Head of caudate nucleus (tissue), 42 donors: ENCODE data around the gene BAD.
A peak's percentile ranks its signal among the peaks of the same experiment; 100 is the strongest.

Source experiments
- DNase-seq, 42 donors: peaks; one replicate each; pipeline versions ENCODE4 v3.0.0 to v3.0.0-alpha.2; 2020 to 2021; ENCODE audit warnings: mixed read lengths in 7 of 42
- intact Hi-C: fragments of 100-400 bp; cut with DNase I; formaldehyde crosslinking; loops from one replicate; pipeline ENCODE4 v1.15.0; 2022

The BAD gene

GRCh38 chr11:64240435-64241240 lies 43.8 kb downstream of the BAD start, which contains the start of gene FKBP2:
FKBP2 (plus strand) TSS chr11:64241095; CDS start chr11:64242388, 1,293 bp downstream.
- intact Hi-C loops, result no loop called here
- peak; percentile 92 to 99 (median 97) for DNase-seq

DNA sequence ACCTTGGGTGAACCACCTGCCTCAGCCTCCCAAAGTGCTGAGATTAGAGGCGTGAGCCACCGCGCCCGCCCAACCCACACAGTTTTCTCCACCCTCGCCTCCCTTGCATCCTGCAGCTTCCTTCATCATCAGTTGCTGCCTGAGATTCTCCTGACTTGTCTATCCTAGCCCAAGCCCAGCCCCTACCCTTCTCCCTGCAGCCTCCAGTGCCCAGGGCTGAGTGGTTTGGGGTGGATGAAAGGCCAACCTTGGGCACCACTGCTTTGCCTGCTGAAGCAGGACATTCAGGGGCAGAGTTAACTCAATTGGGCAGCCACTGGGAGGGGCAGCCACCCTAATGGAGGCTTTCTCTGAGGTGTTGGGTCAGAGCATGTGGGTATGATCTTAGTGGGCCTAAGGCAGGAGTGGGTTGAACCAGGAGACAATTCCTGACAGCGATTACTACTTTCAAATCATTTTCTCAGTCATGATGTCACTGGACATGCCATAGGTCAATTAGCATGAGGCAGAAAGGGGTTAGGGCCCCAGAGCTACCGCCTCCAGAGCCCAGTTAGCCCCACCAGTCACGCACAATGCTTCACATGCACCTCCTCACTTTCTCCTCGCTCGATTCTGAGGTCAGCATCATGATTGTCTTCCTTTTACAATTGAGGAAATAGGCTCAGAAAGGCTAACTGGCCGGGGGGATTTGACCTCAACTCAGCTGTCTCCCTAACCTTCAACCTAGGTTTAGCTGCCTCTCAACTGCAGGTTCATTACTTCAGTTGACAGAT lies 44.6 kb downstream of the BAD start:
- peak in 4 of 42 donors; percentile 2 to 60 (median 54) for DNase-seq

DNA sequence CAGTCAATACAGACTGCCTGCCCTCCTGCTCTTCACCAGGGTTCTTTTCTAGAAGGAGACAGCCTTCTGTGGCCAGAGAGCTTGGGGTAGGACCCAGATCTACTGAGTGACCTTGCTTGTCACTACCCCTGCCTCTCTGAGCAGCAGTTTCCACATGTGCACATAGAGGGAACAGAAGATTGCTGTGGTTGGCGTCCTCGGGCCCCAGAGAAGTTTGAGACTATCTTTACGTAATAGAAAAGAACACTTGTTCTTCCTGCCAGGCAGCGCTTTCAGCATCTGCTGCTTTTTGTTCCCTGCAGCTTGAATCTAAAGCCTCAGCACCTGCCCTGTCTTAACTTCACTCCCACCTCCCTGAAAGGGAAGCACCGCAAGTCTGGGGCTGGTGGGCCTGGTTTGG lies 45.5 kb downstream of the BAD start:
- intact Hi-C loops, result no loop called here
- DNase-seq, result peak in 4 of 42 donors; percentile 51 to 64 (median 56)

More for the DNA sequence above, 44.6 kb downstream of the BAD start:
- intact Hi-C loops, result no loop called here

- peak in 1 of 42 donors; percentile 1 for DNase-seq
Measured at GRCh38 chr11:64238076-64238475, 46.4 kb downstream of the BAD start.

GRCh38 chr11:64237484-64237951 lies 46.9 kb downstream of the BAD start:
- DNase-seq, result peak in 1 of 42 donors; percentile 2
- intact Hi-C loops, result no loop called here

More at GRCh38 chr11:64238076-64238475, 46.4 kb downstream of the BAD start:
- intact Hi-C loops, result no loop called here

DNA sequence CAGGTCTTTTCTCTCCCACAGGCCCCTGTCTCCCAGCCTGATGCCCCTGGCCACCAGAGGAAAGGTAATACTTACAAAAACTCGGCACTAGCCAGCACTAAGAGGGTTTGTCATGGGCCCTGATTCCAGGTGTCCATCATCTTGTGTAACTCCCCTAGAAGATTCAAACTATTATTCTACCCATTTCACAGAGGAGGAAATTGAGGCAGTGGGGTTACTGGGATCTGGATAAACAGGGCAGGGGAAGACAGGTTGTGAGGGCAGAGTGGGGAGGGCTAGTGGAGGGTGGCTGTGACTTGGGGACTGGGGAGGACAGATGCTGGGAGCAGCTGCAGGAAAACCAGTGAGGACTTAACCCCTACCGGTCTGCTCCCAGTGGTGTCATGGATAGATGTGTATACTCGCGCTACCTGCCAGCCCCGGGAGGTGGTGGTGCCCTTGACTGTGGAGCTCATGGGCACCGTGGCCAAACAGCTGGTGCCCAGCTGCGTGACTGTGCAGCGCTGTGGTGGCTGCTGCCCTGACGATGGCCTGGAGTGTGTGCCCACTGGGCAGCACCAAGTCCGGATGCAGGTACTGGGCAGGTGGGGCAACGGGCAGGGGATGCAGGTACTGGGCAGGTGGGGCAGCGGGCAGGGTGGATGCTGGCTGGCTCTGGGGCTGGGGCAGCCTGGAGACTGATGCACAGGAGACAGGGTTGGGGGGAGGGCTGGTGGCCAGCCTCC lies 48.9 kb downstream of the BAD start:
- intact Hi-C loops, result no loop called here
- no peak for DNase-seq

DNA sequence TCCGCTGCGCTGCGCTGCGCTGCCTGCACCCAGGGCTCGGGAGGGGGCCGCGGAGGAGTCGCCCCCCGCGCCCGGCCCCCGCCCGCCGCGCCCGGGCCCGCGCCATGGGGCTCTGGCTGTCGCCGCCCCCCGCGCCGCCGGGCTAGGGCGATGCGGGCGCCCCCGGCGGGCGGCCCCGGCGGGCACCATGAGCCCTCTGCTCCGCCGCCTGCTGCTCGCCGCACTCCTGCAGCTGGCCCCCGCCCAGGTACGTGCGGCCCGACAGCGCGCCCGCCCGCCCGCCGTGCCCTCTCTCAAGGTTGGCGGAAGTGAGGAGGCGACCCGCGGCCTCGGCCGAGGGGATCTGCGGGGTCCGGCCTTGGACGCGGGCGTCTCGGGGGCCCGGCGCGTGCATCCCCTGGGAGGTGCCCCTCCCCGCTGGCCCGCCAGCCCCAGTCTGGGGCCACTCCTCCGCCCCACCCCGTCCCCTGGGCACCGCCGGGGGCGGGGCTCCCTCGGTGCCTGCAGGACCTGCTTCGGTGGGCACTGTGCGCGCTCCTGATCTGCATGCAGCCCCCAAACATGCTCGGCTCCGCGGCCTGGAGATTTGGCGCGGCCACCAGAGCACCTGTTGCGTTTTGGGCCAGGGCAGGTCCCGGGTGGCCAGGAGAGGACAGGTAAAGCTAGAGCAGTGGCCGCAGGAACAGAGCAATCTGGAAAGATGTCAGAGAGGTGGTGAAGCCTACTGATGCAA lies 49.7 kb downstream of the BAD start:
- intact Hi-C loops, result no loop called here
- peak in 6 of 42 donors; percentile 33 to 50 (median 39) for DNase-seq

- intact Hi-C loops, result no loop called here
- DNase-seq, result peak in 39 of 42 donors; percentile 47 to 86 (median 71)
Measured at GRCh38 chr11:64233913-64234586, 50.4 kb downstream of the BAD start, which contains the start of gene VEGFB. VEGFB (plus strand) TSS chr11:64234584; CDS start chr11:64234834, 250 bp downstream.

- intact Hi-C loops, result no loop called here
- DNase-seq, result peak in 1 of 42 donors; percentile 9
Measured at GRCh38 chr11:64232967-64233315, 51.5 kb downstream of the BAD start.

DNA sequence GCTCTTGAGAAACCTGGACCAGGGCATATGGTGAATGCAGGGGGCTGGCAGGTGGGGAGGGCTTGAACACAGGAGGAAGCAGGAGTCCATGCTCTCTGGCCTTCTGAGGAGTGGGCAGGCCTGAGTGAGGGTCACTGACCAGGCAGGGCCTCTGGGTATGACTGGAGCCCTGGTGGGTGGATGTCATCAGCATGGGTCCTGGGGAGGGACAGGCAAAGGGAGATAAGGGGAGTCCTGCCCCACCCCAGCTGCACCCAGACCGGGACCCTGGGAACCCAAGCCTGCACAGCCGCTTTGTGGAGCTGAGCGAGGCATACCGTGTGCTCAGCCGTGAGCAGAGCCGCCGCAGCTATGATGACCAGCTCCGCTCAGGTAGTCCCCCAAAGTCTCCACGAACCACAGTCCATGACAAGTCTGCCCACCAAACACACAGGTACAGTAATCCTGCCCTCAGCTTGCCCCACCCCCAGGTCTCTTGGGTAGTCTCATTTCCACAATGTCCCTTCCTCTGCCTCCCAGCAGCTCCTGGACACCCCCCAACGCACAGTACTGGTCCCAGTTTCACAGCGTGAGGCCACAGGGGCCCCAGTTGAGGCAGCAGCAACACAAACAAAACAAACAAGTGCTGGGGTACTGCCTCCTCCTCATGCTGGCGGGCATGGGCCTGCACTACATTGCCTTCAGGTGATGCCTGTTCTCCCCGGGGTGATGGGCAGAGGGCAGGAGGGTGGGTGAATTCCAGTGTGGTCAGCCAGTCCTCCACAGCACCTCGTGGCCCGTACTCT lies 52.1 kb downstream of the BAD start:
- DNase-seq, result no peak
- intact Hi-C loops, result no loop called here

- no peak for DNase-seq
- intact Hi-C loops, result no loop called here
Measured at GRCh38 chr11:64231546-64231945, 52.9 kb downstream of the BAD start.

GRCh38 chr11:64230985-64231365 lies 53.5 kb downstream of the BAD start:
- intact Hi-C loops, result no loop called here
- peak in 1 of 42 donors; percentile 6 for DNase-seq

- DNase-seq, result peak; percentile 85 to 97 (median 92)
- intact Hi-C loops, result no loop called here
Measured at GRCh38 chr11:64230171-64230984, 54.1 kb downstream of the BAD start, which contains the start of gene DNAJC4. DNAJC4 (plus strand) TSS chr11:64230548; CDS start chr11:64230855, 307 bp downstream.

GRCh38 chr11:64229744-64230170 lies 54.7 kb downstream of the BAD start:
- intact Hi-C loops, result no loop called here
- DNase-seq, result peak in 1 of 42 donors; percentile 3

DNA sequence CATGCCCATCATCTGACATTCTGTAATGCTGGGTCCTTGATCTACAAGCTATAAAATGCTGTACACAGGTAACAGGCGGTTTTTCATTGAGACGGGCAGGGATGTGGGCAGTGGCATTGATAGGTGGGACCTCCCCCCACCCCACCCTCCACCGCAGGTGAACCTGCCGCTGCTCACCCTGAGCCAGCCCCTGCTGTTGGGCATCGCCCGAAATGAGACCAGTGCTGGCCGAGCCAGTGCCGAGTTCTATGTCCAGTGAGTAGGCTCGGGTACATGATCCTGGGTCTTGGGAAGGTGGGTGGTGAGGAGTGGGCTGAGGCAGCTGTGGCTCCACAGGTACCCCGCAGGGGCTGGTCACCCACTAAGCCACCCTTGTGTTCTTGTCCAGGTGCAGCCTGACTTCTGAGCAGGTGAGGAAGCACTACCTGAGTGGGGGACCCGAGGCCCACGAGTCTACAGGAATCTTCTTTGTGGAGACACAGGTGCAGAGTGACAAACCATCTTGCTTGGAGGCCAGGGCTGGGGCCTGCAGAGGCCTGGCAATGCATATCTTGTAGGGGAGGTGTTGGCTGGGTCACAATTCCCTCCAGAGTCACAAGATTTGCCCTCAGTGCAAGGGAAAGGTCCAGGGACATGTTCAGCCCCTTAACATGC lies 55.2 kb downstream of the BAD start:
- intact Hi-C loops, result no loop called here
- peak in 1 of 42 donors; percentile 2 for DNase-seq
